Stimulated activated CD4-positive, alpha-beta T cell treated with anti-CD3 and anti-CD28 coated beads, TNF-alpha, amount 100 ng/mL, for 48 hours (primary cell): ENCODE measurements around the gene KDM4B.

Experiments used
- DNase-seq, 3 donors: peaks; one replicate each; pipeline ENCODE4 v3.0.0-alpha.2; 2020; ENCODE audit warnings: low read depth in 3 of 3

KDM4B gene

DNA sequence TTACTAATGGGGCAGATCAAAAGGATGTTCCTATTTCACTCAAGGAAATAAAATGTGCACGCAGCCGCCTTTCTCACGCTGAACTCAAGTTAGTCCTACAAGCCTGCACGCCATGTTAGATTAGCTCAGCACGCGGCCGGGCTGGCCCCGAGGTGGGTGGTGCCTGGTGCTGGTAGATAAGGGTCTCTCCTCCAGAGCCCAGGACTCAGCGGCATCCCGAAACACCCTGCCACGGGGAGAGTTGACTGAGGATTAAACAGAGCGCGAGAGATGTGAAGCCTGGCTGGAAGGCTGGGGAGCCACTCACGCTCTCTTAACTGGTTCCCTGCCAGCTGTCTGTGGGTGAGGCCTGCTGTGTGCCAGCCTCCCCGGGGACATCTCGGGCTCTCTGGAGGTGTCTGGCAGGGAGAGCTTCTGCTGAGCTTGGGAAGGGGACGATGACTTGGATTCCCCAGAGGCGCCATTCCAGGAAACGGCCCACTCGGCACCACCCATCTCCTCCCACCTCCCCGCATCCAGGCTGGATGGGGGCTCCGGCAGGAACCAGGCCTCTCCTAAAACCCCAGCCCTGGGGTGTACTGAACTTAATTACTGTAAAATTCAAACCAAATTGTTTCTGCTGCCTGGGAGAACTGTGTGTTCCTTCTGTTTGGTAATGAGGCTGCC is 122.2 kb downstream of the KDM4B start:
- no peak for DNase-seq

DNA sequence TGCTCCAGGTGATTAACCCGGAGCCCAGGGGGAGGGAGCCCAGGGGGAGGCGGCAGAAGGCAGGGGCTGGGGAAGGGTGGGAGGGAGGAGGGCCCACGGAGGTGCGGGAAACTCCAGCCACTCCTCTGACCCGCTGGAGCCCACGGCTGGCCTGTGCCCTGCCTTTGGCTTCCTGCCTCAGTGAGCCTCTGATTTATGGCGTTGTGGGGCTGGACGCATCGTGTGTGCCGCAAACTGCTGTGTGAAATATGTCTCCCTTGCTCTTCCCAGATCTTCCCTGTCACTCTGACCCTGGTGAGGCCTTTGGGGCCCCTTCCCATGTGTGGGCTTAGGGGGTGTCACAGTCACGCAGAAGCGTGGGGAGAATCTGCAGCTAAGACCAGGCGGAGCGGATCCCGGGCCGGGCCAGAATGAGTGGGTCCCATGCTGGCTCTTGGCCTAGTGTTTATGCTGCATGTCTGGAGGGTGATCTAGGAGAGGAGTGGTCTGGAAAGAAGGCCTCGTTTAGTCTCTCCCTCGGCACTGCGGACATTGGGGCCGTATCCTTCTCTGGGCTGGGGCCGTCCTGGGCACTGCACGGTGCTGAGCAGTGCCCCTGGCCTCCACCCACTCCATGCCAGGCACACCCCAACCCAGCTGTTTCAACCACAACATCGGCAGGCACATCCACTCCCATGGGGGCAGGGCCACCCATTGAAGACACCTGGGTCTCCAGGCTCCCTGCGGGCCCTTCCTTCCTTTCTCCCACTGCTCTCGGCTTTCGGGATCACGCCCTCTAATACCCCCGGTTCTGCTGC is 123.0 kb downstream of the KDM4B start:
- no peak for DNase-seq

DNA sequence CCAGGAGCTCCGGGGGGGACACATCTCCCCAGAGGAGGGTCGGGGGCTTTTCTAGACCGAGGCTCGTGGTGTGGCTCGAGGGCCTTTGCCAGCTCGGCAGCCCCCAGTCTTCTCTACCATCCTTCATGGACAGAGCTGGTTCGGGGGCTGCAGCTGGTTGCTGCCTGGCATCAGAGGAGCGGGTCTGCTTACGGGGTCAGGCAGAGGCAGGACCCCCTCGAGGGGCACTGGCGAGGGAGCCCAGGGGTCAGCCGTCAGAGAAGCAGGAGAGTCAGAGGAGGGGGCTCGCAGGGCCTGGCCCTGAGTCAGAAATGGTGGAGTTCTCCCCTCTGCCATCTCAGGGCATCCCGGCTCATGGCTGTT is 123.5 kb downstream of the KDM4B start:
- no peak for DNase-seq

DNA sequence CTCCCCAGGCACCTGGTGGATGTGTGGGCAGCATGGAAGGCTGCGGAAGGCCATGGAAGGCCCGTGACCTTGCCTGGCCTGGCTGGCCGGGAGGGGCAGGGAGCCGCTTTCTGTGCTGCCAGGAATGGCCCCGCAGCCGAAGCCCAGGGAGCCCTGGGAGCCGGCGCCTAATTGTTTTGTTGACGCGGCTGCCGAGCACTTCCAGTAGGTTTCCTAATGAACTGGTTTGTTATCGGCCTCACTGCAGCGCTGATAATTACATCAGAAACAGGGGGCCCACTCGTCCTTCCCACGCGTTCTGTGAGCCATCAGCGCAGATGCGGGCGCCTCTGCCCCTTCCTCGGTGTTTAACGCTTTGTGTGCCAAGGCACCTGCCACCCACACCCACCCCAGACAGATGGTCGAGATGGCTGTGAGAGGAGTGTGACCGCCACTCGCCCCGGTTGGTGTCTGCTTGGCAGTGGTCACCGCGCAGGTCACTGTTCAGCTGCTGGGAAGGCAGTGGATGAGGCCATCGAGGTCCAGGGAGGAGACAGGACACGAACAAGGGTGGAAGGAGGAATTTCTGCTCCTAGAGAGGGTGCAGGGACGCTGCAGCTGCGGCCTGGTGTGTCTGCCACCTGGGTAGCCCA is 124.5 kb downstream of the KDM4B start:
- no peak for DNase-seq

DNA sequence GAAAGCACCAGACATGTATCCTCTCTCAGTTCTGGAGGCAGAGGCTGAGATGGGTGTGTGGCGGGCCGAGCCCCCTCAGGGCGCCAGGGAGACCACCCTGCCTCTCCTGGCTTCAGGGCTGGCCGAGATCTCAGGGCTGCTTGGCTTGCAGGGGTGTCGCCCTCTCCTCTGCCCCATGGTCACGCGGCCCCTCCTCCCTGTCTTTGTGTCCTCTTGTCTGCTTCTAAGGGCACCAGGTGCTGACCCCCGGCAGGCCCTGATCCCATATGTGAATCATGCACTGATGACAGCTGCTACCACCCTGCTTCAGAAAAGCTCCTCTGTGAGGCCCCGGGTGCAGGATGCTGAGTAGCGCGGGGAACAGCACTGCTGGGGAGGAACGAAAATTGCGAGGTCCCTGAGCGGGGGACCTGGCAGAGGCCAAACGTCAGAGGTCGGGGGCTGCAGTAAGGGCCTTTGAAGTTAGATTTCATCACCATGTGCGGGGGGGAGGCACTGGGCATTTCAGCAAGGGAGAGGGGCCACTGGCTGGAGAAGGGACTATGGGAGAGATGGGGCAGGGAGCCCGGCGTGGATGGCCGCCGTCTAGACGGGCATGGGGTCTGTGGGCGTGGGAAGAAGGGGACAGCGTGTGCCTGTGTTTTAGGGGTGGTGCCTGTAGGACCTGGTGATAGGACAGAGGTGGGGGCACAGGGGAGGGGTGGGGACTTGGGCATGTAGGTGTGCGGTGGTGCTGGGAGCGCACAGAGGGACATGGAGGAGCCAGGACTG is 125.2 kb downstream of the KDM4B start:
- no peak for DNase-seq

DNA sequence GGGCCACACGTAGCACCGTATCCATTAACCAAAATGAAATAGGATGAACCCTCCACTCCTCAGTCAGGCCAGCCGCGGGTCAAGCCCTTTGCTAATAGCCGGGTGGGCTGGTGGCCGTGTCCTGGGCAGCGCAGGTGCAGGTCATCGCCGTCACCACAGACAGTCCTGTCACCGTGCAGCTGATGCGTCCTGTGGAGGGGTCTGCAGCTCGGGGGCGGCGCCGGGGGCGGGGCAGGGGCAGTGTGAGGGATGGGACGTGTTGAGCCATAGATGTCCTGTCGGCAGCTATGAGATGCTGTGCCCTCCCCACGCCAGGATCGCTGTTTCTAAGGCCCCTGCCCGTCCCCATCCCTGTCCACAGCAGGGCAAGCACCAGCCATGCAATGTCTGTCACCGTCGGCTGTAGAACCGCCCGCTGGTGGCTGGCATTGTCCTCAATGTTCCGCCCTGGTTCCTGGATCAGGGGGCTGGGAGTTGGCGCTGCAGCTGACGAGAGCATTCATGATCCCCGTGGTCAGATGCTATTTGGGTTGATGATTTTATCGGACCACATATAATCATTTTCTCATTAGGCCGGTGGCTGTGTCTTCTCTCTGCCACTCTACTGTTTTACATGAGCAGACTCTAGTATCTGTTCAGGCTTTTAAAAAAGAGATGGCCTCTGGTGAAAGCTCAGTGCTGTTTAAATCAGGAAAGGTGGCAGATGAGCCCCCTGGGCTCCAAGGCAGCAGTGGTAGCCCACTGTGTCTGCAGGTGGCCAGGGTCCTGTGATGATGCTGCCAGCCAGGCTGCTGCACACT is 126.1 kb downstream of the KDM4B start:
- DNase-seq: no peak

DNA sequence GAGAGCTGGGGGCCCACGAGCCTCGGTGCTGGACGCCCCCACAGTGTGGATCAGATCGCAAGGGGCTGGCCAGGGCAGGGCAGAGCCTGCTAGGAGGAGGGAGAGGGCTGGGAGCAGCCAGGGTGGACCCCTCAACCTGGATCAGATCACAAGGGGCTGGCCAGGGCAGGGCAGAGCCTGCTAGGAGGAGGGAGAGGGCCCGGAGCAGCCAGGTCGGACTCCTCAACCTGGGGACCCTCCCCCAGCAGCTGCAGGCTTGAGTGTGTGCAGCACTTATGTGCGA is 126.6 kb downstream of the KDM4B start:
- no peak for DNase-seq

DNA sequence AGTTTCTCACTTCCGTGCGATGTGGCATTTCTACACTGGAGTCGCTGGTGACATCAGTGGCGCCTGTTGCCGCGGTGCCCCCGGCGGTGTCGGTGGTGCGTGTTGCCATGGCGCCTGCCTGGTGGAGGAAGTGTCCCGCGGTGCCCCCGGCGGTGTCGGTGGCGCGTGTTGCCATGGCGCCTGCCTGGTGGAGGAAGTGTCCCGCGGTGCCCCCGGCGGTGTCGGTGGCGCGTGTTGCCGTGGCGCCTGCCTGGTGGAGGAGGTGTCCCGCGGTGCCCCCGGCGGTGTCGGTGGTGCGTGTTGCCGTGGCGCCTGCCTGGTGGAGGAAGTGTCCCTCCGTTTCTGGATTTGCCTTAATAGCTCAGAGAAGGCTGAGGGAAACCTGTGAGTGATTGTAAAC is 127.6 kb downstream of the KDM4B start:
- DNase-seq: no peak

DNA sequence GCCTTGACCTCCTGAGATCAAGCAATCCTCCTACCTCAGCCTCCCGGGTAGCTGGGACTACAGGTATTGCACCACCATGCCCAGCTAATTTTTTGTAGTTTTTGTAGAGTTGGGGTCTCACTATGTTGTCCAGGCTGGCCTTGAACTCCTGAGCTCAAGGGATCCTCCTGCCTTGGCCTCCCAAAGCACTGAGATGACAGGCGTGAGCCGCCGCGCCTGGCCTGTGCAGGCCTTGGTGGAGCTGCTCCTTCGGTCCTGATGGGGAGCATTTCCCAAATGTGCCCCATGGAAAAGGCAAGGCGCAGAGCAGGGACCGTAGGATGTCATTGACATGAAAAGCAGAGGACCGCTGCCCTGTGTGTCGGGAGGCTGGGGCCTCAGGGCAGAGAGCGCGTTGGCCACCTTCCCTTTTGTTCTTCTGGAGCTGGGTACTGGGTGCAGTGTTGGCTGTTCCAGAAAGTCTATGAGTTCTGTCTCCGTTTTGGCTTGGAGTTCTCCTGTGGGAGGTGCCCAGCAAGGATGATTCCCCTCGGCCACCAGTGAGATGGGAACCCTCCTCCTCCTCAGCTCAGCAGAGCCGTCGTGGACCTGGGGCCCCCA is 128.5 kb downstream of the KDM4B start:
- DNase-seq: no peak

DNA sequence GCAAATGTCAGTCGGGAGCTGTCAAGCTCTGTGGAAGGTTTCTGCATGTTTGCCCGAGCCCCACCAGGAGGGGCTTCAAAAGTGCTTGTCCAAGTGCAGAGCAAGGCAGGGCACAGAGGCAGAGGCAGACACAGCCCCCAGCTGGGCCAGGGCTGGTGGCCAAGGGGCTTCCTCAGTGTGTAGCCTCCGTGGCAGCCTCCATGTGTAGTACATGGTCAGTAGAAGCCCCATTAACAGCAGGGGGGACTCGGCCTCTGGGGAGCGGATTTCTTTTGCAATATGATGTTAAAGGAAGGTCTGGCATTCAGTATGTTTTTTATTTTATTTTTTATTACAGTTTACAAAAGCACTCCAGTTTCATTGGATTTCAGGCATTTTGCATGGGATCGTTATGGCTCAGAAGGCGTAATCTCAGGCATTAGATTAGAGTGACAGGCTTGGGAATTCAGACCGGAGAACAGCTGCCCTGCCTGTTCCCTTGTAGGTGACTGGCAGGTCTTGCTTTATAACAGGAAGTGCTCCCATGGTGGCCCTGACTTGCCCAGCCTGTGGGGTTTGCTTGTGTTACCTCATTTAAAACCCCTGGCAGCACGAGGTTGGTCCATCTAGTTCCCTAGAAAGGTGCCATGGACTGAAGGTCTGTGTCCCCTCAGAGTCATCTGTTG is 129.2 kb downstream of the KDM4B start:
- no peak for DNase-seq

DNA sequence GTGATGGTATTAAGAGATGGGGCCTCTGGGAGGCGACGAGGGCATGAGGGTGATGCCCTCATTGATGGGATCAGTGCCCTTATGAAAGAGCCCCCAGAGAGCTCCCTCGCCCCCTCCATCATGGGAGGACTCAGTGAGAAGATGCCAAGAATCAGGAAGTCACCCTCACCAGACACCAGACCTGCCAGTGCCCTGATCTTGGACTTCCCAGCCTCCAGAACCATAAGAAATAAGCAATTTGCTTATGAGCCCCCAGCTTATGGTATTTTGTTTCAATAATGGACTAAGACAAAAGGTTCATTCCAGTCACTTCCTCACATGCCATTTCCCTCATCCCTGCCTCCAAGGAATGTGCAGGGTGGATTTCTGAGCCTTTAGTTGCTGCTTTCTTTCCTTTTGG is 129.7 kb downstream of the KDM4B start:
- no peak for DNase-seq

DNA sequence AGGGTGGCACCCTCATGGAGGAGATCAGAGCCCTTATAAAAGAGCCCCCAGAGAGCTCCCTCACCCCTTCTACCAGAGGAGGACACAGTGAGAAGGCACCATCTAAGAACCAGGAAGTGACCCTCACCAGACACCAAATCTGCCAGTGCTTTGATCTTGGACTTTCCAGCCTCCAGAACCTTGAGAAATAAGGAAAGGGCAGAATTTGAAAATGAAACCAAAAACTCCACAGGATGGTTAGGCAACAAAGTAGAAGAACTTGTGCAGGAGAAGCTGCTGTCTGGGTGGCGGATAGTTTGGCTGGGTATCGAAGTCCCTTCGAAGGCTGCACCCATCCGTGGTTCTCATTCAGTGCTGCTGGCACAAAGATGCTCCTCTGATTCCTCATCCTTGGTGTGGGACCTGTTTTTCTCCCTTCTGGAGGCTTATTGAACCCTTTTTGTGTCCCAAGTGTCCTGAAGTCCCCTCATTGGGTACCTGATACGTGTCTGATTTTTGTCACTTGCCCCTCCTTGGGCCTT is 130.8 kb downstream of the KDM4B start:
- DNase-seq: no peak

DNA sequence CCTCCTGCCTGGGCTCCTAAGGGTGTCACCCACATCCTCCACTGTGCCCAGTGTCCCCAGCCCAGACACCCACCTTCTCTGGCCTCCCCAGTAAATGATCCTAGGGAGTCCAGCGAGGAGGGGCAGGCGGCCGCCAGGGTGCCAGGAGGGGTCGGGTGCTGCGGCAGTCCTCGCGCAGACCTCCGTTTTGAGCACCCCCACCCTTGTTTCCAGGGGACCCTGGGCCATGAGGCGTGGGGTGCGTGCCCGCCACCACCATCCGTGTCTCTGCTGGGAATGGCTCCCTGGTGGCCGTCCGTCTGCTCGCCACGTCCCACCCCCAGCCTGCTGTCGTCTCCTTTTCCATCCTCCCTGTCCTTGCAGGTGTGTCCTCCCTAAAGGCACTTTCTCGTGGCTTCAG is 133.0 kb downstream of the KDM4B start:
- no peak for DNase-seq

DNA sequence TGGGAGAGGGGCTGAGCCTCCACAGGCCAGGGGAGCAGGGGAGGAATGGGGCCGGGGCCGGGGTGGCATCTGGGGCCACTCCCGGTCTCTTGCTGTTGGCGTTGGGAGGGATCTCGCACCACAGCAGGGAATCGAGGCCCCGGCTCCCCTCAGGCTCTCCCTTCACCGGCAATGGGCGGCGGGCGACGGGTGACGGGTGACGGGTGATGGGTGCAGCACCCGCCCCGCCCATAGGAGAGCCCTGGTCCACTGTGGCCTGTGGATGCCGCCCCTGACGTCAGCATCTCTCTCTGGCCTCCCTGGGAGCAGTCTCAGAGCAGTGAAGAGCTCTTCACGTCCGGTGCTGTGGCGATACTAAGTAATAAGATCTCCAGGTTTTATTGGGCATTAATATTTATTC is 133.6 kb downstream of the KDM4B start:
- DNase-seq: no peak

DNA sequence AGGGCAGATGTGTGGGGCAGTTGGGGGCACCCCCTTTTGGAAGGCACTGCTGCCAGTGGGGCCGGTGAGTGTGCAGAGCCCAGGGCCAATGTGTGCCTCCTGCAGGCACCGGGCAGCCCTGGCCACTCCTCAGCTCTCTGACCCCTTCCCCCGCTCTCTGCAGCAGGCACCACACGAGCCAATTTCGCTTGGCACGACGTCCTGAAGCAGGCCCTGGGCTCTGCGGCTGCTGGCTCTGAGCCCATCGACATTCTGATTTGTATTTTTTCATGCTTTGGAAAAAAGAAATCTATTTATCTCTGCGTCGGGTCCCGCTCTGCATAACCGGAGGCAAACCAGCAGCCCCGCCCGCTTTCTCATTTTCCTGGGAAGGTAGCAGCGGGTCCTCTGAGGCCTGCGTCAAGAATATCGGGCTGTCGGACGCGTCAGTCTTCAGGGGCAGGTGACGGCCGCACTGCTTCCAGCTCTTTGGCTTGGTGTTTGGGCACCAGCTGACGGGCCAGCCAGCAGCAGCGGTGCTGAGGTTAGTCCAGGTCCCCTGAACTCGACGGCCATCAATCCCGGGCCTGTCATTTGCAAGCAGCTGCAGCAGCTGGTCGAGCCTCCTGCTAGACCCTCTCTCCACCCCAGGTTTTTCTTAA is 134.3 kb downstream of the KDM4B start:
- DNase-seq: no peak

DNA sequence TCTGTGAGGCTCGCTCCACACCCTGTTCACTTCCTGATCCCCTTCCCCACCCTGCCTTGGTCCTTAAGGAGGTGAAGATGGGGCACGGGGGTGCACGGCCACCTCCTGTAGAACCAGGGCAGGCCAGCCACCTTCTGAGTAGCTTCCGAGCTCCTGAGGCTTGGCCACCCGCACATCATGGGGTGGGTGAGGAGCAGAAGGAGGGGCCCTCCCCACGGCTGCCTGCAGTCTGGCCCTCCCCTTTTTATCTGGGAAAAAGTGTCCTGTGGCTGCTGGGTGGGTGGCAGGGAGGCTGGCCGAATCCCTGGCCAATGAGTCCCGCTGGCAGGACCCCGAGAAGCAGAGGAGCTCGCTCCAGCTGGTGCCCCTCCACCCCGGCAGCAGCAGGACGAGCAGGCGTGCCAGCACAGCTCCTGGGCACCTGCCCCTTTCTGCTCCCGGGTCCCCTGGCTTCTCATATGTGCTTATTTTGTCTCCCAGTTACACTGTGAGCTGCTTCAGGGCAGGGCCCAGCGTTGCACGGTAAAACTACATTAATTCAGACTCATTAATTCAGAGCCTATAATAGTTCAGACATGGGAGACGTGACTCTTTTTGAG is 135.0 kb downstream of the KDM4B start:
- DNase-seq: no peak

DNA sequence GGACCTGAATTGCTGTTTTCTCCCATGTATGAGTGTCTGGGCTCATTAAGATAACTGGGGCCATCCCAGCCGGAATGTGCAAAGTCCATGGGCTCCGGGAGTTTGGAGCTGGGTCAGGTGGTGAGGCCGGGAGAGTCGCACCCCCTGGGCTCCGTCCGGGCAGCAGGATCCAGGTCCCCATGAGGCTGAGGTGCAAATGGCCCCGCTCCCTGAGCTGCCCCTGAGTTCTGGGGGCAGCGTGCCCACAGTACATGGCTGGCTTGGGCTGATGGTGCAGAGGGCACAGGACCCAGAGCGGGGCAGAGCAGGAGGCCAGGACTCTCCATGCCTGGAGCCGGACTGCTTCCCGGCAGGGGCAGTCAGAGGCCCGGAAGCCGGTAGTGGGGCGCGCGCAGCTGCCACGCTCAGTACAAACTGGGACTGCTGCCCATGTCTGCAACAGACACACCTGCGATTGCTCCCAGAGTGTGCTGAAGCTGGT is 136.0 kb downstream of the KDM4B start:
- DNase-seq: no peak

DNA sequence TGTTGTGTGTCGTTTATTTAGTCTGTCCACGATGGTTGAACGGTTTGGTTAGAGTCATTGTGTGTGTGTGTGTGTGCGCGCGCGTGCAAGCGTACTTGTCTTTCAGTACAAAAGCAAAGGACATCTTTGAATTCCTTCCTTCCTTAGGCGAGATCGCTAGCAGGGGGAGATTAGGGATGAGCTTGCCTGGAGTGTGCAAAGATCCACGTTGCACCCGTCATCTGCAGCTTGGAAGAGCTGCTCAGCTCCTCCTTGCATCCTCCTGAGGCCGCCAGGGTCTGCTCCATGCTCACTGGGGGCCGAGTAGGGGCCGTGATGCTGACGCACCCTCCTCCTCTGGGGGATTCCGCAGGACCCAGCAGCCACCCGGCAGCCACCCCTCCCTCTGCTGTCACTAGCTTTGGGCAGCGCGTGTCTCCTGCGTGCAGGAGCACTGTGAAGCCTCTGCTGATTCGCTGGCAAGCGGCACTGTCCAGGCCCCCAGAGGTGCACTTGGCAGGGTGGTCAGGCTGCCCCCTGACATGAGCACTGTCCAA is 137.3 kb downstream of the KDM4B start:
- DNase-seq: no peak

DNA sequence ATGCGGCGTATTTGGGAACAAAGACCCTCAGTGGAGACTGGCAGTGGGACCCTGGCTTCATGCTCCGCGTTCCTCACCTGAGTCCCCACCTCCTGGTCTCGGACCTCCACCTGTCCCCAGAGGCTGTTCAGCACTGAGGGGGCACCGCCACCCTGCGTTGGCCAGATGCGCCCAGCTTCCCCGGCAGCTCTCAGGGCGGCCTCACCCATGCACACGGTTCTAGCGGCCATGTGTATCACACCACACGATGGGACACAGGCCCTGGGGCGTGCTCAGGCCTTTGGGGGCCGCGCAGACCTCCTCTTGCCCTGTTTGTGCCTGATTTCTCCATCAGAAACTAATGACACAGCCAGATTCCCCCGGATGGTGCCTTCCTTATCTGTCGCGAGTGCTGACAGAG is 138.1 kb downstream of the KDM4B start:
- no peak for DNase-seq
